Measurements from ENCODE around the gene ADSS1.

DNA sequence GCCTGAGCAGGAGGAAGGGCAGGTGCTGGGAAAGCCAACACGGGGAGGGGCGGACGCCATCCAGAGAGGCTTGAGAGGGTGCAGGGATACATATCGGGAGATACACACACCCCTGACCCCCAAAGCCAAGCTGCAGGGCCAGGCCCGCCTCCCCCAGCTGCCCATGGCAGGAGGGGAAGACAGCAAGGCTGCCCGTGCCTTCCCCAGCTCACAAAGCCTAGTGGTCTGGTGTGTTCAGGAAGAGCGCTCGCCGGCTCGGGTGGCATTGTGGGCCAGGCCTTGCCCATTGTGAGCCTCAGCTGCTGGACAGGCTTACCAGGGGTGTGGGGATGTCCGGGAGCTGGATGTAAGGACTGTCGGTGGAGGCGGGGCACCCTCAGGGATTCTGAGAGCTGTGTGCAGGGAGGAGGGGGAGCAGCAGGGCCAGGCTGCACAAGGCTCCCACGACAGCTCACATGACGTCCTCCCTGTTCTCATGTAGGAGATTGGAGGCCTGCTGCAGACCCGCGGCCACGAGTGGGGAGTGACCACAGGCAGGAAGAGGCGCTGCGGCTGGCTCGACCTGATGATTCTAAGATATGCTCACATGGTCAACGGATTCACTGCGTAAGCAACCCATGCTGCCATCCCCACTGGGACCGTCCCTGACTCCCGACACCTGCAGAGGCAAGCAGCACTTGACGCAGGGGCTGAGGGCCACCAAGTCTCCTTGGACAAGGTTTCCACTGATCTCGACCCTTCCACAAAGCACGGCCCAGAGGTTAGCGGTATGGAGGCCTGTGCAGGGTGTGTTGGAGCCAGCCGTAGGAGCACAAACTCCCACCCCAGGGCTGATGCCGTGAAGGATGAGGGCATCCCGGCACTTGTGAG is 18.8 kb downstream of the ADSS1 start:
- TF ChIP-seq CTCF (IDR thresholded peaks at IDR 0.05; ENCODE audit: low read length) (no peak), EZH2 (IDR thresholded peaks at IDR 0.05; ENCODE audit: borderline replicate concordance, low read length) (no peak)
